GF-D8 (cell line): Measurements from ENCODE around the gene ZCCHC3.
"Not testable (repeated sequence)": the region's sequence is repeated elsewhere in the genome, so short reads cannot be mapped to it uniquely, and the experiment has no call there.

Experiments used
- DNase-seq: peaks from one replicate; lab custom pipeline; 2025; lab: John Stamatoyannopoulos, UW

The ZCCHC3 gene

GRCh38 chr20:297098-297924 is at the start of gene ZCCHC3:
ZCCHC3 (plus strand) TSS chr20:297570; CDS start chr20:297587, 17 bp downstream.
- peak; percentile 92 for DNase-seq

- DNase-seq = no peak
Measured at GRCh38 chr20:251354-251753, 46.0 kb upstream of the ZCCHC3 start.

DNA sequence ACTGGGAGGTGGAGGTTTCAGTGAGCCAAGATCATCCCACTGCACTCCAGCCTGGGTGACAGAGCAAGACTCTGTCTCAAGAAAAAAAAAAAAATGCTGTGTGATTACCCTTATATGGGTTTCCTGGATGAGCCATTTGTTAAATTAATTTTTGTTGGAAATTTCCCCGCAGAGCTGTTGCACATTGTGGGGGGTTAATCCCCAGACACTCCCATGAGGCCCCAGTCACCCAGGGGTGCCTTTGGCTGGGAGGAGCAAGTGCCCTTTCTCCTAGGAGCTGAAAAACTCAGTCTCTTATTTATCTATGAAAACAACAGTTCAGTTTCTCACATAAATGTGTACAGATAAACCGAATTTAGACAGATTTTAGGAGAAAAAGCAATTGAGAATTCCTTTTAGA is 44.6 kb upstream of the ZCCHC3 start:
- DNase-seq = no peak

- not testable (repeated sequence) for DNase-seq
Measured at GRCh38 chr20:253447-253846, 43.9 kb upstream of the ZCCHC3 start.

DNA sequence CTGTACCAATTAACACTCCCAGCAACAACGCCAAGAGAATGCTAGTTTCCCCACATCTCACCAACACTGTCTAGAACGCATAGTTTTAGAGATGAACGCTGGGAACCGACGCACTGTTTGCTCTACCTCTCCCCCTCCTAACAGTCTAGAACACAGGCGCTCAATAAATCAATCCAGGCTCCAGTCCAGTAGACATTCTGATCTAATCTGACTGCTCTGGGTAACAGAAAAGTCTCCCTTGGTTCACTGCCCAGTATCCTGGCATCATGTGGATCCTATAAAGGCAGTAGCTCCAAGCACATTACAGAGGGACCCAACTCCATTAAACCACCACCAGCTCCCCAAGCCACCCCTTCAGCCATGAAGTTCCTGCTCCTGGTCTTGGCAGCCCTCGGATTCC is 40.0 kb upstream of the ZCCHC3 start, which contains the start of gene DEFB132:
Gene DEFB132, plus strand, starts transcription at position 306 of the 400 bp plus-strand sequence. Its CDS starts 55 bp downstream, at position 361.
- no peak for DNase-seq

DNA sequence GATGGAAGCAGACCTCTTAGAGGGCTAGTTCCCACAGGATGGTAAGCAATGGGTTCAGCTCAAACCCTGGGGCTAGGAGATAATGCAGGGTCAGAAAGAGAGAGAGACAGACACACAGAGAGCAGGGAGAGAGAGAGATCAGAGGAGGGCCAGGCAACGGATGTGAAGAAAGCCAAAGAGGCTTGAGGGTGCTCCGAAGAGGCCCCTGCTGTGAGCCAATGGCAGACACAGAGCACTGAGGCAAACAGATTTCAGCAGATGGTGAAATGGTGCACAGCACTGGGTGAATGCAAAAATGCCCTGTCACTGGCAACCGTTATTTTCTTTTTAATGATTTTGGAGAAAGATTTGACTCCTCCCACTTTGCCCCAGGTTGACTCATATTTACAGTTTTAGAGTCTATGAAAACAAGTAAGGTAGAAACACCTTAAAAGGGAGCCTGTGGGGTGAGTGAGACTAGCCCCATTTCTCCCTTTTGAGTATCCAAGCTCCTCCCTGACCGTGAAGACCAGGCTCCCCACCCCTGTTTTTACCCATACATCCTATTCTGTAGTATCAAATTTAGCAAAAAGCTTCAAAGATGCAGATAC is 39.0 kb upstream of the ZCCHC3 start:
- DNase-seq = no peak

GRCh38 chr20:258963-259362 is 38.4 kb upstream of the ZCCHC3 start:
- DNase-seq = no peak

GRCh38 chr20:259981-260380 is 37.4 kb upstream of the ZCCHC3 start:
- no peak for DNase-seq

- no peak for DNase-seq
Measured at GRCh38 chr20:263701-264100, 33.7 kb upstream of the ZCCHC3 start.

GRCh38 chr20:266596-267562 is 30.5 kb upstream of the ZCCHC3 start:
- peak; percentile 58 for DNase-seq

DNA sequence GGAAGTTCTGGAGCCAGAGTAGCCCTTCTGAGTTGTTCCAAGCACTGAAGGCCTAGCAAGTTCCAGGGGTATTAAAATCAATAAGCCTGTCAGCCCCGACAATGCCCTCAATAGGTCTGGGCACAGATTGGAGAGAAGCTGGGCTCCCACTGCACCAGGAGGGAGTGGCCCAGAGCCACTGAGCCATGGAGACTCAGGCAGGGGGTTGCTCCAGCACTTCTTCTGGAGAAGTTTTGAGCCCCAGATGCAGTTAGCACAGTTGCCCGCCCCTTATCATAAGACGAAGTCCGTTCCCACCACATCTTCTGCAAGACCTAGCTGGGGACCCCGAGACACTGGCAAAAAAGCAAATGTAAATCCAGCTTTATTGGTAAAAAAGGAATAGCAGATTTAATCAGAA is 26.9 kb upstream of the ZCCHC3 start:
- DNase-seq = no peak

DNA sequence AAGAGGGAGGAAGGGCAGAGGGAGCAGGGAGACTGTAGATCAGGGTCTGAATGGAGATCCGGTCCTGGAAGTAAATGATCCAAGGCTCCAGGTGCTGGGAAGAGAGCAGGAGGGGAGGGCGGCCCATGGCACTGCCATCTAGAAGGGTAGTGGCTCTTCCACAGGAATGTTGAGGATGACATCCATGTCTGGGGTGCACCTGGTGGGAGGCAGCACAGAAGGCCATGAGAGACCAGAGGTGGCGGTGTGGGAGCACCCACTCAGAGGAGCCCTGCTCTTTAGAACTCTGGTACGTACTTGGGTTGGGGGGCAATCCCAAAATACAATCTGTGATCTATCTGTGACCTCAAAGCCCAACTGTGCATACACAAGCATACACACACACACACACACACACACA is 26.3 kb upstream of the ZCCHC3 start:
- DNase-seq = no peak

GRCh38 chr20:271528-271927 is 25.8 kb upstream of the ZCCHC3 start:
- no peak for DNase-seq

- DNase-seq = no peak
Measured at GRCh38 chr20:272718-273117, 24.7 kb upstream of the ZCCHC3 start.

DNA sequence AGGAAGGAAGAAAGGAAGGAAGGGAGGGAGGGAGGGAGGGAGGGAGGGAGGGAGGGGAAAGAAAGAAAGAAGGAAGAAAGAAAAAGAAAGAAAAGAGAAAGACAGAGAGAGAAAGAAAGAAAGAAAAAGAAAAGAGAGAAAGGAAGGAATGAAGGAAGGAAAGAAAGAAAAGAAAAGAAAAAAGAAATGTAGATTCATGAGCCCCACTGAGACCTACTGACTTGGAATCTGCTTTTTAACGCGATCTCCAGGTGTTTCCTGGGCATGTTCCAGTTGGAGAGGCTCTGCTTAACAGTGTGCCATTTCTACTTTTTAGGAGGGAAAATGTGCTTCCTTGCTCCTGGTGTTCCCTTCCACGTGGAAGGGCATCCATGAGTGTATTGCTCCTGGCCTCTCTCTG is 23.5 kb upstream of the ZCCHC3 start:
- no peak for DNase-seq

GRCh38 chr20:275791-276190 is 21.6 kb upstream of the ZCCHC3 start:
- no peak for DNase-seq

DNA sequence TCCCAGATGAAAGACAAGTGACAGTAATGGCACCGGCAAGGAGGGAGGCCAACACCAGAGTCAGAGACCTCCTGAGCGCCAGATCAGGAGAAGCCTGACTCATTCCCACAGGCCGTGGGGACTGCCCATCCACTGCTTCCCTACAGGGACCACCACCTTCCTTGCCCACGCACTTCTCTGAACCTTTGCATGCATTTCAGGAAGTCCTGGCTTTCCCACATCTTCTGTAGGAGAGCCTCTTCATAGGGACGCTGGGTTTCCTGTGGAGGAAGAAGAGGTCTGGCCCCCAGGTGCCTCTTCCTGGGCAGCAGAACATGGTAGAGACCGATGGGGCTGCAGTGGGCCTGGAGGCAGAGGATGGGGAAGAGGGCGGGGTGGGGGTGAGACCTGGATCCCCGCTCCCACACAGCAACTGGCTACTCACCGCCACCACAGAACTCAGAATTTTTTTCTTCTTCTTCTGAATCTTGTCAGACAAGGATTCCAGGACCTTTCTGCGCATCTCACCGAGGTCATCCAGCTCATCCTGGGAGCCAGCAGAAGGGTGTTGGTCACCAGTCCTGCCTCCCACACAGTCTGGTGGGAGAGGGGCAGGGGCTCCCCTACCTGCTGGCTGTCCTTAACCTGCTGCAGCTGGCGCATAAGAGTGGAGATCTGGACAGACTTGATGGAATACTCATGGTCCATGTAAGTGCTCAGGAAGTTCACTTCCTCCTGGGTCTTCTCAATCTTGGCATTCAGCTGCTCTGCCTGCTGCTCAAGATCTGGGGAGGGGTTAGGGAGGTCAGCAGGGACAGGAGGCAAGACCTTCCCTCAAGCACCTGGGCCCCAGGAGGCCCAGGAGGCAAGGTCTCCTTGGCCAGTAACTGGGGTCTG is 20.5 kb upstream of the ZCCHC3 start:
- no peak for DNase-seq

DNA sequence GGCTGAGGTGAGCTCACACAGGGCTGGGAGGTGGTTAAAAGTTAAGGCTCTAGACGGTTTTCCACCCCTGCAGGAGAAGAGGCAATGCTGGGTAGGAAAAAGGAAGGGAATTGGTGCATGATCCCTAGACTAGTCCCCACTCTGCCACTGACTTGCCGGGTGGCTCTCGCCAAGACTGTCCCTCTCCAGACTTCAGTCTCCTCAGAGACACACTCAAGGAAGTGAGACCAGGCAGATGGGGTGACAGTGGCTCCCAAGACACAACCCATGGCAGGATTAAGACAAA is 19.9 kb upstream of the ZCCHC3 start:
- DNase-seq = no peak

DNA sequence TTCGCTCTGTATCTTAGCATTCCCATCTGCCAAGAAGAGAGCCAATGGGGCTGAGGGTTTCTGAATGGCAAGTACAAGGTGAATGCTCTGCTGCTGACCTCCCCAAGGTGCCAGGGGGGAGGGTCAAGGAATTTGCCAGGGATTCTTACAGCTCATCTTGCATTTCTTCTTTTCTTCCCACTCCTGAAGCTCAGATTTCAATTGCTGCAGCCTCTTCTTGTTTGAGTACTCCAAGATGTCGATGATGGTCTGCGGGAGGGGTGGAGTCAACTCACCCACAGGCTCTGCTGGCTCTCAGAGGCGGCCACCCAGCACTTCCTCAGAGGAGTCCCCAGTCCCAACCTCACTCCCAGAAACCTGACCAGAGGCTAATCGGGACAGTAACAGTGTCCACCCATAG is 19.2 kb upstream of the ZCCHC3 start:
- no peak for DNase-seq

DNA sequence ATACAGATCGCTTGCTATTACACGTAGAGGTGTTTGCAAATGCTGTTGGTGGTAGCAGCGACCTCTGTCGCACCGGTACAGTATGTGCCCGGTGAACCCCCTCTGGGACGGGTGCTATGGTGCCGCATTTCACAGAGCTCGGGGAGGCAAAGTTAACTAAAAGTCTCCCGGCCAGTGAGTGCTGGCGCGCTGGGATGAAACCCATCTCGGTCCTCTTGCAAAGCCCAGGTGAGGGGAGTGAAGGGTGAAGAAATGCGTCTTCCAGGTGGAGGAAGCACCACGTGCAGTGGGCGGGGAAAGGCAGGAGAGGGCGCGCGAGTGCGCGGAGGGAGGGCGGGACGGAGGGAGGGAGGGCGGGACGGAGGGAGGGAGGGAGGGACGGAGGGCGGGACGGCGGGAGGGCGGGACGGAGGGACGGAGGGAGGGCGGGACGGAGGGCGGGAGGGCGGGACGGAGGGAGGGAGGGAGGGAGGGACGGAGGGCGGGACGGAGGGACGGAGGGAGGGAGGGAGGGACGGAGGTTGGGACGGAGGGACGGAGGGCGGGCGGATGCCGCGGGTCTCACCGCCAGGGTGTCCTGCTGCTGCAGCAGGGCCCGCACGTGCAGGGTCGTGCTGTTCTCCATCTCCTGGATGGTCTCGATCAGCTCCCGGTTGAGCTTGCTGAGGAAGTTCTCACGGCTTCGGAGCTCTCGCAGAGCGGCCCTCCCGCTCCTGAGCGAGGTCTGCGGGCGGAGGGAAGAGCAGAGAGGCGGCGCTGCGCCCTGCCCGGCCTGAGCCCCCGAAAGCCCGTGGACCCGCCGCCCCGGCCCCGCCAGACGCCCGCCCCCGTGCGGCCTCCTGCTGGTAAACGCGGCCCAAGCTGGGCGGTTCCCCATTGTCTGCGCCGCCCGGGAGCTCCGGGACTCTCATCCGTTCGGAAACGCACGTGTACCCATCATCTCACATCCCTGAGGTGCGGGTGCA is 18.5 kb upstream of the ZCCHC3 start:
- no peak for DNase-seq
